GM21737 (cell line): Measurements from ENCODE around the gene LRRC19.

Source experiments
- ATAC-seq: cut with Tn5 transposase; IDR thresholded peaks from one replicate; pipeline ENCODE4 v1.9.1; 2021; ENCODE audit warnings: mild to moderate bottlenecking, moderate library complexity; ENCODE audit not compliant: unreplicated experiment

The LRRC19 gene, protein sequence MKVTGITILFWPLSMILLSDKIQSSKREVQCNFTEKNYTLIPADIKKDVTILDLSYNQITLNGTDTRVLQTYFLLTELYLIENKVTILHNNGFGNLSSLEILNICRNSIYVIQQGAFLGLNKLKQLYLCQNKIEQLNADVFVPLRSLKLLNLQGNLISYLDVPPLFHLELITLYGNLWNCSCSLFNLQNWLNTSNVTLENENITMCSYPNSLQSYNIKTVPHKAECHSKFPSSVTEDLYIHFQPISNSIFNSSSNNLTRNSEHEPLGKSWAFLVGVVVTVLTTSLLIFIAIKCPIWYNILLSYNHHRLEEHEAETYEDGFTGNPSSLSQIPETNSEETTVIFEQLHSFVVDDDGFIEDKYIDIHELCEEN

DNA sequence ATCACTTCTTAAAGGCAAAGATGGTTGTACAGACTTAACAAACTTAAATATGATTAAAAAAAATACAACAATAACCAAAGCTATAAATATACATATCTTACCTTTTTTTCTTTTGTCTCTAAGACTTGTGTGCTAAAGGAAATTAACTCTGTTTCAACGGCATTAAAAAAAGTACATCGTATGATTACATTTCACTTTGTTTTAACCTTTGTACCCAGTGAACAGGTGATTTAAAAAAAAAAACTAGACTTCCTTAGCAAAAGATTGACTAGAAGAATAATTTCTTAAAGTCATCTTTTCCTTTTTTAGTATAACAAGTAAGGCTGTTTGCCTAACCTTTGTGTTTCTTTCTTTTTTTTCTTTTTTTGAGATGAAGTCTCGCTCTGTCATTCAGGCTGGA lies at the start of gene LRRC19:
Gene LRRC19, minus strand, starts transcription at position 182 of the 400 bp plus-strand sequence. CDS start 5,978 bp downstream, outside the sequence.
- no peak for ATAC-seq

DNA sequence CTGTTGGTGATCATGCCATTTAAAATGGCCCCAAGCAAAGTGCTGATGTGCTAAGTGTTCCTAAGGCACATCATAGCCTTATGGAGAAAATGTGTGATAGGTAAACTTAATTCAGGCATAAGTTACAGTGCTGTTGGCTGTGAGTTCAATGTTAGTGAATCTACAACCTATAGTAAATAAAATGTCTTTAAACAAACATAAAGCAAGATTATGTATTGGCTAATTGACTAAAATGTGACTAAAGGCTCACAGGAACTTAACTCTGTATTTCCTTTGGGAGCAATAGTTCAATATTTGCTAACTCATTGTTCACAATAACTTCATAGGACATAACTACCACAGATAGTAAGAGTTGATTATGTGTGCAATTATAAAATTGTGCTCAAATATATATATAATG lies 49.4 kb upstream of the LRRC19 start:
- ATAC-seq = no peak

DNA sequence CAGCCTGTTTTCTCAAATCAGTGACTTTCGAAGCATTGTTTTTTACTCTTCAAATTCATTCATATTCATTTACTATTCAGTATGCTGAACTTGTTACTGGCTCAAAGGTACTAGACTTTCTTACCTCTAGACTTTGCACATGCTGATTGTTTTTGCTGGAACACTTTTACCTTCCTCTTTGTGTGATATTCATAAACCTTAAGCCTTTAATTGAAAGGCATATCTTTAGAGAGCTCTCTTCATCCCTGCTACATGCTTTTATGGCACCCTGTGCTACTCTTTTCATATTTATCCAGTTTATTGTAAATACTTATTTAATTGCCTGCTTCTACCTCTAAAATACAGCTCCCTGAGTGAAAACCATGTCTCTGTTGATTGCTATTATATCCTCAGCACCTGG lies 48.7 kb upstream of the LRRC19 start:
- no peak for ATAC-seq

DNA sequence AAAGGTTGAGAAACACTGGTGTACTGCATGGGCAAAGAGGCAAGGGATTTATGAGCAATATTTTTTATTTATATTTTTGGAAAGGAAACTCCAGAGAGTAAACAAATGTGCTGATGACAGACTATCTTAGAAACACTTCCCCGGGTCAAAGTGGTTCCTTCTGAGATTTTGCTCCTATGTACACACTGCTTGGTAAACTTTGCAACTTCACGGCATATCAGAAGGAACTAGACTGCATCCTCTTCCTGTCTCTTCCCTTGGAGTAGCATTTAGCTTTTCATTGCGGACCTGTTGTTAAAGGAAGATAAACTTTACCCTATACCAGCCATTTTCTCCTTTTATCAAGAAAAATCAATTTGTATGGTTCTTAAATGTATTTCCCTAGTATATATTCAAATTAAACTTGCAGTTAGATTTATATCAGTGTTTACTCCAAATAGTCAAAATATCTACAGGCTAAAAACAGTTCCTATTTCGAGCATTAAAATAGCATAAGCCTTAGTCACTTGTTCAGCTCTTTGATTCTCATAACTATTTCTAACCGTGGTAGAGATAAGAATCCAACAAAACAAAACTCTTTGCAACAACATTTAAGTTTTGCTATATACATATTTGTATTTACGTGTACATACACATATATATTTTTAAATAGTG lies 48.0 kb upstream of the LRRC19 start:
- no peak for ATAC-seq

DNA sequence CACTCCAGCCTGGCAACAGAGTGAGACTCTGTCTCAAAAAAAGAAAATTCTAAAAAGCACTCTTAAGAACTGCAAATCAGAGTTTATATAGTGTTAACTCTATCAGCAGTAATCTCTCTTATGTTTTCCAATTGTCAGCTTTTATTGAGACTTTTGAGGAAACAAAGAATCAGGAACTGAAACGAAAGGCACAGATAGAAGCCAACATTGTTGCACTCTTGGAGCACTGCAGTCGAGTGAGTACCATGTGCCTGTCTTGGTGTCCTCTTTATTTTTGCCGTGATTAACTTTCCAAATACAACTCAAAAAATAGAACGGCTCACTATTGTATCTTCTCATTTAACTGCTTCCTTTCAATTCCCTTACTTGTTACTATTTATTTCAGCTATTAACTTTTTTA lies 41.7 kb upstream of the LRRC19 start:
- ATAC-seq = no peak

DNA sequence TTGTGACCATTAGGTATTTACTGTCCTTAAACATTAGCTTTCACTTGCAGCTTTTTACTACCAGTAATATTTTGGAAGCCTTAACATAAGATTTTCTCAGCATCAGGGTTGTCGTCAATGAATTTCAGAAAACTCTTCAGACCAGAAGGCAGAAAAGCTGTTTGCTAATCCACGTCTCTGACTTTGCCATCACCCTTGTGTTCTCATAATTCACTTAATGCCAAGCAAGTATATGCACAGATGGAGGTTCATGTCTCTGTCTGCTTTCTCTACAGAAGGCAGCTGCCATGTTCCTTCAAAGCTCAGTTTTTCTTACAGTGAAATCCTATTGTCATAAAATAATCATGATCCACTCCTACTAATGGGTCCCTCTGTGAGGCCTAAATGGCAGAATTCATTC lies 37.7 kb upstream of the LRRC19 start:
- no peak for ATAC-seq

DNA sequence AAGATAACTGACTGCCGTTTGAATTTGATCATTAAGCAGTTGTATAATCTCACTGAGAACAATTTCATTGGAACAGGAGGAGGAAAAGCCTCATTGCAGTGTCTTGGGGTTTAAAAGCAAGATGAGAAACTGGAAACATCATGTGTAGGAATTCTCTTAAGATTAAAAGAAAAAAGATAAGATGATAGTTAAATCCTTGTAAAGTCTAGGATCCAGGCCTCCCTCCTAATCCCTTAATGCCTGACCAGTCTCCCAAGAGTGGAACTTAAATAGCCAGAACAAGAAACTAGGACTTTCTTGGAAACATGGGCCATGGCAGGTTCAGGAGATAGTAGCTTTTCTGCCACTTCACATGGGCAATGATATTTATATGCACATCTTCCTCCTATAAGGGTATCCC lies 37.0 kb upstream of the LRRC19 start:
- ATAC-seq = no peak

DNA sequence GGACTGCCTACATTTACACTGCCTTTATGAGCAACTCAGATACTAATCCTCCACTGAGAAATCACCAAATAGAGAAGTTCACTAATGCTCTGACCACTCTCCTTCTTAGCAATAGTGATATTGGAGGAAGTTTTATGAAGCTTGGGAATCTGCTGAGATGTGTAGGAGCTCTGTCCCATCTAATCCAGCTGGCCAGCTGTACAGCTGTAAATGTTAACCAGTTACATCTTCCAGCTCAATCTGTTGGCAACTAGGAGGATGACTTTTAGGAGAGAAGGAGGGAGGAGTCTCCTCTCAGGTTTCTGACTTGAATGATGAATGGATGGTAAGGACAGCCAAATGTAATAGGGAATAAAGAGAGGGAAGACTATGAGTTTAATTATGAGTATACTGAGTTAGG lies 36.3 kb upstream of the LRRC19 start:
- no peak for ATAC-seq

DNA sequence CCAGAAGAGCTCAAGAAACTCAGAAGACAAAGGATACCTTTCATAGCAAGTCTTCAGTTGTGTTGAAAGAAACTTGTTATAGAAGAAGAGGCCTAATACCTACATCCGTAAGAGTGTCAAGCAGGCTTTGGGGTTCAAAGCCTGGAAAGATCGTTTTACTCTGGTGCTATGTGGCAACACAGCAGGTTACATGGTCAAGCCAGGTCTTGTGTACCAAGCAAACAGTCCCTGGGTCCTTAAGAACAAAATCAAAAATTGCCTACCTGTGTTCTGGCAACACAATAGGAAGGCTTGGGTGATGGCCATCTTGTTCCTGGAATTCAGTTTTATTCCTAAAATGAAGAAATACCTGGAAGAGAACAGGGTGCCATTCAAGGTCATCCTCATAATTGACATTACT lies 32.0 kb upstream of the LRRC19 start:
- no peak for ATAC-seq

DNA sequence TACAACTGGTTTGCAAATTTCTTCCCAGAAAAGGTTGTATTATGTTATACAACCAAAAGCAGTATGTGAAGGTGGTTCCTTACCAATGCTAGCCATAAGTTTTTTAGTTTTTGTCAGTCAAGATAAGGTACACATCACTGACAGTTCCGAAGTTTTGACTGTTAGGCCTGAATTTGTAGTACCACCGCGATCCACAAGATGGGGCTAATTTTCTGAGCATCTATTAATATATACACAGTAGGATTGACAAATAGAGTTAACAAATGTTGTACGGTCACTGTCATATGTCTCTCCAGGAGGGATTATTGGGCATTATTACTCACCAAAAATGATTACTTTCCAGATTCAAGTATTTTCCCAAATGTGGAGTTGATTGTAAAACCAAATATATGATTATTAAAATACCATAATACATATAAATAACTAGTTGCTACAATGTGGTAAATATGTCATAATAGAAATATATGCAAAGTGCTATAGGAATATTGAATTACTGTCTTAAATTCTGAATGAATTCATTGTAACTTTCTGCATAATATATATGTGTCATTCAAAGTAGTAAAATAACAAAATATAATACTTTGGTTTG lies 28.4 kb upstream of the LRRC19 start:
- peak; percentile 69 for ATAC-seq

DNA sequence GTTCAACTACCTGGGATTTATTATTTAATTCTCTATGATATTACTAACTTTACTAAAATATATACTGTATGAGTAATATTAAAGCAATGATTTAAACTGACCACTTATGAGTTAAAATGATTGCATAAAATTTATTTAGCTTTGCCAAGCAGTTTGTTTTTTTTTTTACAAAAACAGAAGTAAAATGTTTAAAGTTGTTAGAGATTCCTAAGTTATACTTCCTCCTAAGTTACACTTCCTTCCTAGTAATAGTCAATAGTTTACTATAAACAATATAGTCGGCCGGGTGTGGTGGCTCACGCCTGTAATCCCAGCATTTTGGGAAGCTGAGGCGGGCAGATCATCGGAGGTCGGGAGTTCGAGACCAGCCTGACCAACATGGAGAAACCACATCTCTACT lies 23.7 kb upstream of the LRRC19 start:
- no peak for ATAC-seq

DNA sequence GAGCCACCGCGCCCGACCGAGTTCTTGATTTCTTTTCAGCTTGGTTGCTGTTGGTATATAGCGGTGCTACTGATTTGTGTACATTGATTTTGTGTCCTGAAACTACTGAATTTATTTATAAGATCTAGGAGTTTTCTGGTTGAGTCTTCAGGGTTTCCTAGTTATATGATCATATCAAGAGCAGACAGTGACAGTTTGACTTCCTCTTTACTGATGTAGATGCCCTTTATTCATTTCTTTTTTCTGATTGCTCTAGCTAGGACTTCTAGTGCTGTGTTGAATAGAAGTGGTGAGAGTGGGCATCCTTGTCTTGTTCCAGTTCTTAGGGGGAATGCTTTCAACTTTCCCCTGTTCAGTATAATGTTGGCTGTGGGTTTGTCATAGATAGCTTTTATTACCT lies 17.4 kb upstream of the LRRC19 start:
- no peak for ATAC-seq

DNA sequence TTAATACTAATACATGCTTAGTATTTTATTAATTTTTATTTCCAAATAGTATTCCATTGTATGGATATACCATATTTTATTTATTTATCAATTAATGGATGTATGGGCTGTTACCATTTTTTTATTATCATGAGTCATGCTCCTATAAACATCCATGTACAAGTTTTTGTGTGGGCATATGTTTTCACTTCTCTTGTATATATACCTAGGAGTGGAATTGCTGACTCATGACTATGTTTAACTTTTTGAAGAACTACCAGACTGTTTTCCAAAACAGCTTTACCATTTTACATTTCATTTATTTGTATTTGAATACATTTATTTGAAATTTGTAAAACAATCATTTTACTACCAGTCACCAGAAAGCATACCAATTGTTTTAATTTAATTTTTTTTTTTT lies 14.1 kb upstream of the LRRC19 start:
- no peak for ATAC-seq

DNA sequence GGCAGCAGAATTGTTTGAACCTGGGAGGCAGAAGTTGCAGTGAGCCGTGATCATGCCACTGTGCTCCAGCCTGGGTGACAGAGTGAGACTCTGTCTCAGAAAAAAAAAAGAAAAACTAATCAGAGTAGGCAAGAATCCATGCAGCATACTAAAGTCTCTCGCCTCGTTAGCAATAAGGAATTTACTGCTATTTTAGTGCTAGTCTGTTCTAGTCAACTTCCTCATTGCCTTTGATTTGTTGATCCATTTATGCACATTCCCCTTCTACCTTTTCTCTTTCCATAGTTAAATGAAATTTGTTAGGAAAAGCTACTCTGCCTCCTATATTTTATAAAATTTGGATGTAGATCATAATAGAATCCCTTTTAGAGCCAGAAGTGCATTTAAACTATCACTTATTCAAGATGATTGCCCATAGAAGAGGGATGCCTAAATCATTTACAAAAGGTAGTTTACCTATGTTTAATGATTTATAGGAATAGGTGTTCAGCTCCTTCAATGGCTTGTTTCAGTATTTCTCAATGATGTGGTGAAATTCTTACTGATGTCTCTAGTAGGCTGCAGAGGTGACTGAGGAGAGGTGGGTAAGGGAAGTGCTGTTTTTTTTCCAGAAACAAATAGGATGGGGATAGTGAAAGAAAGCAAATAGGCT lies 1.9 kb downstream of the LRRC19 start:
- no peak for ATAC-seq

DNA sequence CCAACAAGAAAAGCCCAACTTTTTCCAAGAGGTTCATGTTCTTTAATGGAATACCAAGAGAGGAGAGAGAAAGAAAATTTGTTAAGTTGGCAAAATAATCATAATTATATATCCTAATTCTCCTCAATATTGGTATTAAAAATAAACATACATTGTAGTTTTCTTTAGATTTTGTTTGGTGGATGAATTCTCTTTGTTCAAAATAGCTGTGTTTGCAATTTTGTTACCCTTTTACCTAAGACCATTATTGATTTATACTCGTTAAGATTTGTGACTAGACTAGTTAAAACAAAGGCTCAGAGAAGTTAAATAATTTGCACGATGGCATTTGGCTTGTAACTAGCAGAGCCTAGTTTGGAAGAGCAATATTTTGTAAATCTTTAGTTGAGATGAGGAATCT lies 9.7 kb downstream of the LRRC19 start:
- no peak for ATAC-seq

DNA sequence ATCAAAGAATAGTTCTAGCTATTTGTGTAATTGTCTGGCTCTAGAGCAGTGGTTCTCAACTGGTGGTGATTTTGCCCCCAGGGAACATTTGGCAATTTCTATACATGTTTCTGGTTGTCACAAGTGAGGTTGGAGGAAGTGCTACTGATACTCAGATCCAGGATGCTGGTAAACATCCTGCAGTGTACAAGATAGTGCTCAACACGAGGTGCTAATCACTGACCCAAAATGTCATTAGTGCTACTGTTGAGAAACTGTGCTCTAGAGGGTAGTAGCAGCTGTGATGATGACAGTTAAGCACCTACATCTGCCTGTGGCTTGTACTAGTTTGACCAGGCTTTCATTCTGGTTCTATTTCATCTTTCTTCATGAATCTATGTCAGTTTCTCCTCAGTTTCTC lies 22.1 kb downstream of the LRRC19 start:
- peak; percentile 96 for ATAC-seq

DNA sequence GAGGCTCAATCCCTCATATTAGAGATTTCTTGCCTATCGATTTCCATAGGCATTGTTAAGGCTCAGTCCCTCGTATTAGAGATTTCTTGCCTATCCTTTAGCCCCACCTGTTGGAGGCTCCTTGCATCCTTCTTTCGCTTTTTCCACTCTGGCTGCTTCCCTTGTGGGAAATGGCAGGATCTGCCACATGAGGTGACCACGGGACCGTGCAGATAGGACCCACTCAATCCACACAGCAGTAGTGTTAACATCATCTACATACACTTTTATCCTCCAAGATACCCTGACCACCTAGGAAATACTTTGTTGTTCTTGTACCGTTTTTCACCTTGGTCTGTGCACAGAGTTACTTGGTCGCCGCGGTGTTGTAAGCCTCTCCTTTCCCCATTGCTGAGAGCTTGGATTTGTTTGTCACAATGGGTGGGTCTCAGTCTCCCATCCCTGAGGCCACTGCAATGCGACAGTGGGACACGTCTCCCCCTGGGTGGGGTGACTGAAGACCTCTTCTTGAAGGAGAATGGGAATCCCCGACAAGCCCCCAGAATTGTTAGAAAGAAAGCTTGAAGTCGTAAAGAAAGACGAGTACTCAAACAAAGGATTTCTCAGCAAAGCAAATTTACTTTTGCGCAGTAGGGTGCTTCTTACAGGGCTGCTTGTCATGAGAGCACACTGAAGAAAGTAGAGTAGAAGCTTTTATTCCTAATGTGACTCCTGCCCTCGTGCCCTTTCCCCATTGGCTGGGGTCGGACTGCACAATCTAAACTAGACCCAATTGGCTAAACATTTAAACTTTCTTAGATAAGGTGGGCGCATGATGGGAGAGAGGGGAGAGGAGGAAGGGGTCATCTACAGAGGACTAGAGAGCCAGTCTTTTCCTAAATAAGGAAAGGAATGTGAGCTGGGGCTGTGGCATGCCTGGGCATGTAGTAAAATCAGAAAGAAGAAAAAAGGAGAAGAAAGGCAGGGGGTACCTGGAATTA lies 29.5 kb downstream of the LRRC19 start:
- no peak for ATAC-seq

DNA sequence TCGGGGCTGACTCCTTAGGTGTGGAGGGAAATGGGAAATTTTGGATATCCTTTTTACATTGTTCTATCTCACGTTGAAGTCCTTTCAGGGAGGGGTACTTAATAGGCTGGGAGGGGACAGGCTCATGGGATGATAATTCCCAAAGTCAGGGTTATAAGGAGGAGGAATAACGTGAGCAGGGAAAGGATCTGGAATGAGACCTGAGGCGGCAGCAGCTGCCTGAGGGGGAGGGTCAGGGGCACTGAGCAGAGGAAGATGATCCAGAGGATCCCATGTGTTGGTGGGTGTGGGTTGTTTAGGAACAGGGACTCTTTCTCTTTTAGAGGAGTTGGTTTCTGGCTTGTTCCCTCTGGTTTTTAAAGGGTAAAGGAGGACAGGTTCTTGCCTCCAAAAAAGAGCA lies 30.5 kb downstream of the LRRC19 start:
- ATAC-seq = no peak

DNA sequence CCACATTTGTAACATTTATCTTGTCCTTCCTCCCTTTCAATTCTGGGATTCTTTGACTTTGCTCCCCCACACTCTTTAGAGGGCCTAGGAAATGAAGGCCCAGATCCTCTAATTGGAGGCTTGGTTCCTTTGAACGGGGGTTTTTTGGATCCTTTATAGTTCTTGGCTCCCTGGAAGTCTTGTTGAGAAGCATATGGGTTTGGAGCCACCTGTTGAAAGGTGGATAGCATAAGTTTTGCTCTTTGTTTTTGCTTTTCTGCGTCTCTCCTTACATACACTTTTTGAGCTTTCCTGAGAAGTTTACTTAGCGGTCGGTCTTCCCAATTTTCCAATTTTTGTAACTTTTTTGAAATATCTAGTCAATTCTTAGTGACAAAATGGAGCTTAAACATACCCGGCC lies 31.5 kb downstream of the LRRC19 start:
- no peak for ATAC-seq

DNA sequence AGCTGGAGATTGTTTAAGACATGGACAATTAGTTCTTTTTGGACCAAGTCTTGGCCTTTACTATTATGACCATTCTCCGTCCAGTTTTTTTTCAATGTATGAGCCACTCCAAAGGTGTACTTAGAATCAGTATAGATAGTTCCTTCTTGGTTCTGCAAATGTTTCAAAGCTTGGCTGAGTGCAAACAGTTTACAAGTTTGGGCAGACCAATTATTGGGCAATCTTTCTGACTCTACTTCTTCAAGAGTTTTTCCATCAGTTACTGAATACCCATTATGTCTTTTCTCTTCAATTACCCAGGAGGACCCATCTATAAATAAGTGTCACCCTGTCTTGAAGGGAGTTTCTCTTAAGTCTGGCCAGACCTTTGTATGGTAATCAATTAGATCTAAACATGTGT lies 33.8 kb downstream of the LRRC19 start:
- no peak for ATAC-seq

DNA sequence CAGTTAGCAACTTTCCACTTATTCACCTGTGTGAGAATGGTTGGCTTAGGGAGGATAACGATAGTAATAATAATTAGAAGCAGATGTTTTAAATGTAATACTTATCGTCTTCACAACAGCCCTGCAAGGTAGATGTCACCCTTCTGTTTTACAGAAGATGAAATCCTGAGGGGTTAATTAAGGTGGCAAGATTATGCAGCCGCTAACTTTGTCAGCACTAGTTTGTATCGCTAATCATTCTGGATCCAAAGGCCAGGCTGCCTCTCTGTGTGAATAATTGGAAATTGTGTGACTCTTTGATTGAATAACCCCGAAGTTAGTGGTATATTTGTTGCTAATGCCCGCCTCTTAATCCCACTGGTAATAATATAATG lies 48.6 kb downstream of the LRRC19 start:
- ATAC-seq = no peak
